Right atrium auricular region (tissue), 2 donors: ENCODE measurements around the gene NR2F2. TPM values are rescaled to one million over a fixed set of nuclear protein-coding genes. Genes with fewer than 3 reads are reported as not detected.

ENCODE experiments used
- DNase-seq: peaks from one replicate; pipeline ENCODE4 v3.0.0-alpha.2; 2019; ENCODE audit warnings: low spot score
- H3K27ac ChIP-seq, 2 donors: fragments of 200-600 bp; sonication (generic); 1 replicate in 1 of 2; 2 replicates in 1 of 2; pipeline ENCODE4 v1.5.1; 2016 to 2019
- H3K27me3 ChIP-seq, 2 donors: fragments of 200-600 bp; sonication (generic); one replicate each; pipeline versions ENCODE4 v1.5.1 to v1.6.0; 2017 to 2019
- H3K36me3 ChIP-seq: fragments of 200-600 bp; sonication (generic); one replicate; pipeline ENCODE4 v1.5.1; 2016
- H3K4me1 ChIP-seq, 2 donors: fragments of 200-600 bp; sonication (generic); one replicate each; pipeline versions ENCODE4 v1.5.1 to v1.6.0; 2017 to 2019
- H3K4me3 ChIP-seq, 2 donors: fragments of 200-600 bp; sonication (generic); 1 replicate in 1 of 2; 2 replicates in 1 of 2; pipeline ENCODE4 v1.5.1; 2017 to 2019; ENCODE audit warnings: mild to moderate bottlenecking in 1 of 2, moderate library complexity in 1 of 2
- H3K9me3 ChIP-seq, 2 donors: fragments of 200-600 bp; sonication (generic); one replicate each; pipeline ENCODE4 v1.5.1; 2019
- total RNA-seq, 2 donors: library from RNA; depleted of rRNA; stranded (reverse); fragments of >200 nt; gene quantifications; one replicate each; pipeline ENCODE4 v1.1.0, GENCODE V29; 2016
- TF ChIP-seq, protein P1 (sequence below), 2 donors: fragments of 200-600 bp; sonication (generic); IDR thresholded peaks; one replicate each; pipeline ENCODE4 v1.5.1; 2019; ENCODE audit warnings: antibody characterized with exemption in 2 of 2

NR2F2 gene
- total RNA-seq, 2 donors from 2014 or later = 25.0 to 26.7 TPM

DNA sequence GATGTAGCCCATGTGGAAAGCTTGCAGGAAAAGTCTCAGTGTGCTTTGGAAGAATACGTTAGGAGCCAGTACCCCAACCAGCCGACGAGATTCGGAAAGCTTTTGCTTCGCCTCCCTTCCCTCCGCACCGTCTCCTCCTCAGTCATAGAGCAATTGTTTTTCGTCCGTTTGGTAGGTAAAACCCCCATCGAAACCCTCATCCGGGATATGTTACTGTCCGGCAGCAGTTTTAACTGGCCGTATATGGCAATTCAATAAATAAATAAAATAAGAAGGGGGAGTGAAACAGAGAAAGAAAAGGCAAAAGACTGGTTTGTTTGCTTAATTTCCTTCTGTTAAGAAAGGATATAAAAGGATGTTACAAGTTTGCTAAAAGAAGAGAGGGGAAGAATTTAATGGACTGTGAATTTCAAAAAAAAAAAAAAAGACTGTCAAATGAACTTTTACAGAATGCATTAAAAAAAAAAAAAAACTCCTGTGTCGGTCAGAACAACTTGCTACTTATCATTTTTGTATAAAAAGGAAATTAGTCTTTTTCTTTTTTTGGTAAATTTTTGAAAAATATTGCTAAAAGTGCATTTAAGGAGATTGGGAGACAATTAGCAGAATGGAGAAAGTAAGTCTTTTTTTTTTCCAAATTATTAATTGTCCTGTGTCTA lies 7.0 kb downstream of the NR2F2 start:
- peak; percentile 50 for DNase-seq
- Histone ChIP-seq H3K4me1 (peaks cover 0 to 19% of the 10 kb centered on the region in 2 donors), H3K9me3 (no peaks in the 10 kb centered on the region), H3K4me3 (peak overlapping the region; percentile 67 to 70), H3K27me3 (no peaks in the 10 kb centered on the region), H3K27ac (peak overlapping the region; percentile 95 to 97), H3K36me3 (peaks cover 43% of the 10 kb centered on the region)
- TF ChIP-seq, protein P1, sequence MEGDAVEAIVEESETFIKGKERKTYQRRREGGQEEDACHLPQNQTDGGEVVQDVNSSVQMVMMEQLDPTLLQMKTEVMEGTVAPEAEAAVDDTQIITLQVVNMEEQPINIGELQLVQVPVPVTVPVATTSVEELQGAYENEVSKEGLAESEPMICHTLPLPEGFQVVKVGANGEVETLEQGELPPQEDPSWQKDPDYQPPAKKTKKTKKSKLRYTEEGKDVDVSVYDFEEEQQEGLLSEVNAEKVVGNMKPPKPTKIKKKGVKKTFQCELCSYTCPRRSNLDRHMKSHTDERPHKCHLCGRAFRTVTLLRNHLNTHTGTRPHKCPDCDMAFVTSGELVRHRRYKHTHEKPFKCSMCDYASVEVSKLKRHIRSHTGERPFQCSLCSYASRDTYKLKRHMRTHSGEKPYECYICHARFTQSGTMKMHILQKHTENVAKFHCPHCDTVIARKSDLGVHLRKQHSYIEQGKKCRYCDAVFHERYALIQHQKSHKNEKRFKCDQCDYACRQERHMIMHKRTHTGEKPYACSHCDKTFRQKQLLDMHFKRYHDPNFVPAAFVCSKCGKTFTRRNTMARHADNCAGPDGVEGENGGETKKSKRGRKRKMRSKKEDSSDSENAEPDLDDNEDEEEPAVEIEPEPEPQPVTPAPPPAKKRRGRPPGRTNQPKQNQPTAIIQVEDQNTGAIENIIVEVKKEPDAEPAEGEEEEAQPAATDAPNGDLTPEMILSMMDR (IDR thresholded peaks at IDR 0.05) = no peak

DNA sequence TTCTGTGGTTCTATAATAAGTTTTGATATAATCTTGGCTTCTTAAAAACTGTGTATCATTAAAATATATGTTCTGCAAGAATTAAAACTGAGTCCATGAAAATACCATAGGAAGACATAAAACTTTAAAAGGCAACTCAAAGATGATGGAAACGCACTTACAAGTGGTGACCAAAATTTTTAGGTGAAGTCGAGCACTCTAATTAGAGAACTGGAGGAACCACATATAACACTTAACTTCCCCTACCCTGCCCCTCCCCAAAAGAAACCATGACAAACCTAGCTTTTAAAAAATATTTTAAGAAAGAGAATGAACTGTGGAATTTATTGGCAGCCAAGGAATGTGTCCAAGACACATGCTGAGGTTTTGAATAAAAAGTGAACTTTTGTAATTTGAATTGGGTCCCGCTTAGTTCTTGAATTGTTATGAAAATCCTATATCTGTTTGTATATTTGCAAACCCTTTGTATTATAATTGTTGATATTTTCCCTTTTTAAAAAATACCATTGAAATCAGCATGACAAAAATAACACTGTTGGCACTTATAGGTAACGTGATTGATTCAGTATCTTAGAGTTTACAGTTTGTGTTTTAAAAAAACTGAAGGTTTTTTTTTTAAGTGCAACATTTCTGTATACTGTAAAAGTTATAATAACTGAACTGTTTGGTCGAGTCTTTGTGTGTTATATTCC lies 7.7 kb downstream of the NR2F2 start:
- no peak for DNase-seq
- H3K27me3 ChIP-seq = no peaks in the 10 kb centered on the region
- peak overlapping the region; percentile 95 to 97 for H3K27ac ChIP-seq

DNA sequence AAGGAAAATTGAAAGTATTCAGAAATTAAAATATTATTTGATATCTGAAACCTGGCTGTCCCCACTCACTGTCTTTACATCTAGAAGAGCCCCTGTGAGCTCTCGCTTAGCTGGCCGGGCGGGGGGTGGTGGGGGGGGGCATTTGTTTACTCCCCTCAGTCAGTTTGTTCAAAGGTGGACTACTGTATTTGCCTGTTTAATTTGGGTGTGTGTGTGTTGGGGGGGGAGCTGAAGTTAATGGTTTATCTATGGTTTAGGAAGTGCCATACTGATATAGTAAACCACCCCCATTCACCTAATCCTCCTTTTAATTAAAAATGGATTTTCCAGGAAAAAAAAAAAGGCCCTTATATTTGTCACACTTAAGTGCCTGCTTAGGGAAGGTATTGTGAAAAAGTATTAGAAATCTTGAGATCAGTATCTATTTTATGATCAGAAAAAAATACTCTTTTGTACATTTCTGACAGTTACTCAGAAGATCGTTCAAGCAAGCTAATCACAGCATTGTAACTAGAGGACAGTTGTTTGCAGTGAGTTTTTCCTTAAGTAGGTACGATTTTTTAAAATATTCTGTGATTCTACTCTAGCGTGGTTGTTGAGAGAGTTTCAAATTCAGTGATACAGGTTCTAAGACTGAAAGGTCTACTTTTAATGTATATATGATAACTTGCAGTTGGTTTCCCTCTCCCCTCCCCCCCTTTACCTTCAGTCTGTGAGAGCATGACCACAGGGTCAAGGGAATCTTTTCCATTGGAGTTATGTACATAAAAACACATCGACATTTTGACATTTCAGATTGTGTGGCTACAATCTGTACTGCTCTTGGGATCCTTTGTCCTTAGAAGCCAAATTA lies 8.5 kb downstream of the NR2F2 start:
- no peak for DNase-seq
- Histone ChIP-seq H3K4me1 (peaks cover 0 to 31% of the 10 kb centered on the region in 2 donors), H3K9me3 (no peaks in the 10 kb centered on the region), H3K36me3 (peaks cover 35% of the 10 kb centered on the region), H3K27me3 (no peaks in the 10 kb centered on the region), H3K27ac (peak overlapping the region; percentile 95 to 97), H3K4me3 (peak overlapping the region; percentile 67 to 70)
- TF ChIP-seq, protein P1 (IDR thresholded peaks at IDR 0.05) = no peak

More for the DNA sequence above, 7.7 kb downstream of the NR2F2 start:
- Histone ChIP-seq H3K4me3 (peak overlapping the region; percentile 67 to 70), H3K4me1 (peaks cover 0 to 26% of the 10 kb centered on the region in 2 donors), H3K36me3 (peaks cover 39% of the 10 kb centered on the region), H3K9me3 (no peaks in the 10 kb centered on the region)
- TF ChIP-seq, protein P1 (IDR thresholded peaks at IDR 0.05) = no peak

DNA sequence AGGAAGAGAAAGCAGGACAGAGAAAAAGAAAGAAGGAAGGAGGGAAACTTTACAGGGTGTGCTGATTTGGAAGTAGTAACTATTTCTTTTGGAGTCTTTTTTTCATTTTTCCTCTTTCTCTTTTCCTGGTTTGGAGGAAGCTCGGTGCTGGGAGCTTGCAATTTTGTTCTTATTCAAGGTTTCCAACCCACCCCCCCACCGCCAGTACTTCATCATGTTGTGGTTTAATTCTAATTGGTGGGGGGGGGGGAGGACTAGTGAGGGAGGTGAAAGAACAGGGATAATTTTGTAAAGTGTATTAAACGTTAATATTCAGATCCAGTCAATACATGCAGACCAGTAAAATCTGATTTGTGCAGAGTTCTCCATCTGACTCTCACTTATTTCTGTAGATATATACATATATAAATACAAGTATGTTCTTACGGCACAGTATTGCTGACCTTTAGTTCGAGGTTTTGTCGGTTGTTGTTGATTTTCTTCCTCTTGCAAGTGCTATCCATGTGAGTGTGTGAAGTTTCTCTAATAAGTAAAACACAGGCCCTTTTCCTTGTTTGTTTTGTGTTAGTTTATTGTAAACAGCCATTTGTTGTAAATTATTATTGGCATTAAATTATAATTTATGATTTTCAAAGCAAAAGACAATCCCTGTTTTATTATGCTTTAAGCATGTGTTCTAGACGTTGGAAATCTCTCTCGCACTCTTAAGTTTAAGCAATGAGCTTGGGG lies 9.3 kb downstream of the NR2F2 start:
- peaks cover 27% of the 10 kb centered on the region for H3K36me3 ChIP-seq
- H3K27me3 ChIP-seq = no peaks in the 10 kb centered on the region
- TF ChIP-seq, protein P1 (IDR thresholded peaks at IDR 0.05) = no peak
- peak overlapping the region; percentile 95 to 97 for H3K27ac ChIP-seq
- H3K4me1 ChIP-seq = peaks cover 0 to 39% of the 10 kb centered on the region in 2 donors
- no peaks in the 10 kb centered on the region for H3K9me3 ChIP-seq
- no peak for DNase-seq
- peak overlapping the region; percentile 67 to 70 for H3K4me3 ChIP-seq

DNA sequence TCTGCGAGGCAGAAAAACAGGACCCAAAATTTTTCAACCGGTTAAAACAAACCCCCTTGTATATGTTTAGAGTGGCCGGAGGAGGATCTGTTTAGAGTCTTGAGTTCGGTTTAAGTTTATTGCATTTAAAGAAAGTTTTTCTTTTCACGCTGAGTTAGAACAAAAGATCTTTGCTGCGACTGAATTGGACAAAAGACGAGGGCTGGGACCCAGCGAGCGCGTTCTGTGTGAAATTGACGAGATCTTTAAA lies 9.8 kb downstream of the NR2F2 start:
- peak overlapping the region; percentile 67 to 70 for H3K4me3 ChIP-seq
- H3K9me3 ChIP-seq = no peaks in the 10 kb centered on the region
- H3K36me3 ChIP-seq = peaks cover 22% of the 10 kb centered on the region
- H3K27ac ChIP-seq = peak overlapping the region; percentile 95 to 97
- DNase-seq = no peak
- no peaks in the 10 kb centered on the region for H3K27me3 ChIP-seq
- TF ChIP-seq, protein P1 (IDR thresholded peaks at IDR 0.05) = no peak
- peaks cover 0 to 44% of the 10 kb centered on the region in 2 donors for H3K4me1 ChIP-seq
